Mesenchymal stem cell (in vitro differentiated cells and primary cell): ENCODE measurements around the gene RALGAPA2.

ENCODE experiments used
- DNase-seq: peaks from one replicate; pipeline ENCODE4 v3.0.0-alpha.2; 2013
- H2AFZ ChIP-seq: one replicate; pipeline ENCODE4 v1.6.1; 2013; ENCODE audit warnings: low read depth, mild to moderate bottlenecking, control low read depth, inconsistent platforms, low read length, moderate library complexity
- H2AK5ac ChIP-seq: 2 replicates; pipeline ENCODE4 v1.6.1; 2013; ENCODE audit warnings: low read length, moderate library complexity, mild to moderate bottlenecking, inconsistent platforms; ENCODE audit not compliant: severe bottlenecking
- H2BK120ac ChIP-seq: one replicate; pipeline ENCODE4 v1.6.1; 2013; ENCODE audit warnings: low read depth, mild to moderate bottlenecking, inconsistent platforms, low read length, moderate library complexity
- H2BK12ac ChIP-seq, 2 experiments: one replicate each; pipeline ENCODE4 v1.6.1; 2013; ENCODE audit warnings: inconsistent platforms in 2 of 2, low read length in 2 of 2, mild to moderate bottlenecking in 2 of 2, moderate library complexity in 2 of 2, control low read depth in 1 of 2
- H2BK15ac ChIP-seq: one replicate; pipeline ENCODE4 v1.6.1; 2013; ENCODE audit warnings: mild to moderate bottlenecking, low read depth, inconsistent platforms; ENCODE audit not compliant: poor library complexity, severe bottlenecking
- H2BK5ac ChIP-seq: 2 replicates; pipeline ENCODE4 v1.6.1; 2013; ENCODE audit warnings: low read depth, mild to moderate bottlenecking, low read length, control low read depth, inconsistent platforms; ENCODE audit not compliant: poor library complexity, severe bottlenecking
- H3K14ac ChIP-seq, 2 experiments: one replicate each; pipeline ENCODE4 v1.6.1; 2013; ENCODE audit warnings: inconsistent platforms in 2 of 2, low read length in 2 of 2, control low read depth in 1 of 2, mild to moderate bottlenecking in 1 of 2, moderate library complexity in 1 of 2
- H3K18ac ChIP-seq, 2 experiments: one replicate each; pipeline ENCODE4 v1.6.1; 2013; ENCODE audit warnings: inconsistent platforms in 2 of 2, low read length in 2 of 2, control low read depth in 1 of 2, low read depth in 1 of 2, mild to moderate bottlenecking in 1 of 2
- H3K23ac ChIP-seq, 2 experiments: one replicate each; pipeline ENCODE4 v1.6.1; 2013; ENCODE audit warnings: inconsistent platforms in 2 of 2, low read length in 2 of 2, mild to moderate bottlenecking in 2 of 2, moderate library complexity in 2 of 2, control low read depth in 1 of 2
- H3K27ac ChIP-seq: 2 replicates; pipeline ENCODE4 v1.5.1; 2013; ENCODE audit warnings: mild to moderate bottlenecking, moderate library complexity, low read length, control low read depth, inconsistent platforms; ENCODE audit not compliant: poor library complexity, severe bottlenecking
- H3K27me3 ChIP-seq, 2 experiments: 2 replicates each; pipeline versions ENCODE4 v1.6.1 to v1.7.0; 2013; ENCODE audit warnings: low read length in 2 of 2, mild to moderate bottlenecking in 2 of 2, moderate library complexity in 2 of 2, control low read depth in 1 of 2, inconsistent platforms in 1 of 2; ENCODE audit not compliant: control insufficient read depth in 1 of 2, insufficient read depth in 1 of 2
- H3K36me3 ChIP-seq, 2 experiments: 2 replicates each; pipeline versions ENCODE4 v1.6.1 to v1.7.0; 2013; ENCODE audit warnings: low read length in 2 of 2, control low read depth in 1 of 2, inconsistent platforms in 1 of 2, low read depth in 1 of 2, mild to moderate bottlenecking in 1 of 2; ENCODE audit not compliant: insufficient read depth in 2 of 2, control insufficient read depth in 1 of 2
- H3K4ac ChIP-seq, 2 experiments: one replicate each; pipeline ENCODE4 v1.6.1; 2013; ENCODE audit warnings: inconsistent platforms in 2 of 2, low read length in 2 of 2, mild to moderate bottlenecking in 2 of 2, moderate library complexity in 2 of 2, control low read depth in 1 of 2, low read depth in 1 of 2
- H3K4me1 ChIP-seq: 2 replicates; pipeline ENCODE4 v1.6.1; 2013; ENCODE audit warnings: low read depth, low read length, control low read depth; ENCODE audit not compliant: control insufficient read depth, insufficient read depth
- H3K4me2 ChIP-seq: 2 replicates; pipeline ENCODE4 v1.6.1; 2013; ENCODE audit warnings: low read length, mild to moderate bottlenecking, inconsistent platforms; ENCODE audit not compliant: poor library complexity, severe bottlenecking
- H3K4me3 ChIP-seq, 2 experiments: 2 replicates each; pipeline versions ENCODE4 v1.5.1 to v1.7.0; 2013; ENCODE audit warnings: low read length in 2 of 2, mild to moderate bottlenecking in 2 of 2, control low read depth in 1 of 2, low read depth in 1 of 2; ENCODE audit not compliant: insufficient read depth in 1 of 2
- H3K79me1 ChIP-seq: replicated peaks from 2 replicates; pipeline ENCODE4 v1.6.1; 2013; ENCODE audit warnings: mild to moderate bottlenecking, control low read depth, low read length, inconsistent platforms; ENCODE audit not compliant: poor library complexity, severe bottlenecking
- H3K9ac ChIP-seq: 2 replicates; pipeline ENCODE4 v1.7.0; 2013; ENCODE audit warnings: mild to moderate bottlenecking, low read length, moderate library complexity
- H3K9me3 ChIP-seq: 2 replicates; pipeline ENCODE4 v1.7.0; 2013; ENCODE audit warnings: mild to moderate bottlenecking, low read length; ENCODE audit not compliant: control insufficient read depth
- H4K8ac ChIP-seq: one replicate; pipeline ENCODE4 v1.6.1; 2013; ENCODE audit warnings: inconsistent platforms, mild to moderate bottlenecking, low read length, moderate library complexity
- H4K91ac ChIP-seq: one replicate; pipeline ENCODE4 v1.6.1; 2013; ENCODE audit warnings: mild to moderate bottlenecking, low read length, inconsistent platforms
- WGBS: methylation state at CpG from one replicate; pipeline ENCODE4 v1.1.7; 2013; ENCODE audit warnings: mixed read lengths; 5-methylcytosine and 5-hydroxymethylcytosine counted together

RALGAPA2 gene

GRCh38 chr20:20528861-20529260, 183.6 kb downstream of the RALGAPA2 start:
- Histone ChIP-seq H3K9ac (no peak overlapping the region), H2BK120ac (no peak overlapping the region), H2AK5ac (no peak overlapping the region), H3K4me3 (no peak overlapping the region), H3K4me2 (no peak overlapping the region), H3K9me3 (no peaks in the 10 kb centered on the region), H3K27ac (no peak overlapping the region), H2BK15ac (no peak overlapping the region), H3K23ac (no peak overlapping the region), H3K14ac (no peak overlapping the region), H3K18ac (no peak overlapping the region), H3K36me3 (peaks cover 4 to 11% of the 10 kb centered on the region in 2 experiments), H2BK5ac (no peak overlapping the region), H3K79me1 (no peaks in the 10 kb centered on the region), H2AFZ (no peak overlapping the region), H3K4ac (no peak overlapping the region), H2BK12ac (no peak overlapping the region), H4K91ac (no peak overlapping the region), H3K27me3 (no peaks in the 10 kb centered on the region), H3K4me1 (no peaks in the 10 kb centered on the region), H4K8ac (no peak overlapping the region)
- WGBS, result 27% methylated on average over 1 of the region's 3 CpGs
- DNase-seq, result peak; percentile 20

- Histone ChIP-seq H2AK5ac (no peak overlapping the region), H3K4ac (no peak overlapping the region), H2AFZ (no peak overlapping the region), H3K4me2 (no peak overlapping the region), H2BK12ac (no peak overlapping the region), H3K23ac (no peak overlapping the region), H3K27me3 (no peaks in the 10 kb centered on the region), H3K36me3 (peaks cover 4 to 11% of the 10 kb centered on the region in 2 experiments), H3K4me1 (no peaks in the 10 kb centered on the region), H3K4me3 (no peak overlapping the region), H2BK15ac (no peak overlapping the region), H2BK120ac (no peak overlapping the region), H3K9ac (no peak overlapping the region), H3K79me1 (no peaks in the 10 kb centered on the region), H3K18ac (no peak overlapping the region), H3K27ac (no peak overlapping the region), H4K91ac (peak overlapping the region; percentile 59), H2BK5ac (no peak overlapping the region), H4K8ac (no peak overlapping the region), H3K9me3 (no peaks in the 10 kb centered on the region), H3K14ac (no peak overlapping the region)
- WGBS, result 95% methylated on average over 3 of the region's 4 CpGs
- DNase-seq, result no peak
Observed at GRCh38 chr20:20527661-20528060, 184.8 kb downstream of the RALGAPA2 start.

GRCh38 chr20:20525756-20526155, 186.7 kb downstream of the RALGAPA2 start:
- no peaks in the 10 kb centered on the region for H3K27me3 ChIP-seq
- no peak overlapping the region for H3K23ac ChIP-seq
- 93% methylated on average over 5 of the region's 6 CpGs for WGBS
- no peak overlapping the region for H3K4me2 ChIP-seq
- H3K18ac ChIP-seq, result no peak overlapping the region
- peaks cover 2% of the 10 kb centered on the region for H3K4me1 ChIP-seq
- peak overlapping the region; percentile 20 for H4K91ac ChIP-seq
- H3K27ac ChIP-seq, result no peak overlapping the region
- H2BK15ac ChIP-seq, result no peak overlapping the region
- no peak overlapping the region for H2AK5ac ChIP-seq
- no peak overlapping the region for H2BK5ac ChIP-seq
- H4K8ac ChIP-seq, result no peak overlapping the region
- H3K79me1 ChIP-seq, result no peaks in the 10 kb centered on the region
- H3K36me3 ChIP-seq, result peaks cover 0 to 8% of the 10 kb centered on the region in 2 experiments
- no peak overlapping the region for H3K9ac ChIP-seq
- H2BK12ac ChIP-seq, result no peak overlapping the region
- no peak overlapping the region for H3K14ac ChIP-seq
- no peak overlapping the region for H2AFZ ChIP-seq
- H3K4ac ChIP-seq, result no peak overlapping the region
- no peak overlapping the region for H2BK120ac ChIP-seq
- H3K4me3 ChIP-seq, result no peak overlapping the region
- DNase-seq, result no peak
- H3K9me3 ChIP-seq, result no peaks in the 10 kb centered on the region

DNA sequence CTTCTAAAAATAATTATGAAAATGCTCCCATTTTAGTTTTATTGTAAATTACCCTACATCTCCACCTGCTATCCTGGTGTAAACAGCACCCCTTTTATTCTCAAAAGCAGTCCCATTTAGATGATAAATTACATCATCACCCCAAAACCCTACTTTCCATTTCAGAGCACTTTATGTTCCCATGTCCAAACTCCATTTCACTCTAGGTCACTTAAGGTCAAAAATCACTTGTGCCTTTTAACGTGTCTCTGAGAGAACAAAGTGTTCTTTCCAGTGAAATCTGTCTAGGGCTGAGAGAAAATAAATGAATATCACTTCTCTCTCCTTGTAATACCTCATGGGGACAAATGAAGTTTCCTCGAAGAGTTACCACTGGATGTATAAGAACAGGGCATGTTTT, 187.2 kb downstream of the RALGAPA2 start:
- Histone ChIP-seq H2BK5ac (no peak overlapping the region), H3K4me3 (no peak overlapping the region), H3K4me1 (peaks cover 2% of the 10 kb centered on the region), H3K9ac (no peak overlapping the region), H3K27me3 (no peaks in the 10 kb centered on the region), H3K18ac (no peak overlapping the region), H2AFZ (no peak overlapping the region), H3K14ac (no peak overlapping the region), H2BK15ac (no peak overlapping the region), H3K79me1 (no peaks in the 10 kb centered on the region), H4K91ac (no peak overlapping the region), H2BK120ac (no peak overlapping the region), H3K23ac (no peak overlapping the region), H3K4me2 (no peak overlapping the region), H2BK12ac (no peak overlapping the region), H3K36me3 (peaks cover 0 to 2% of the 10 kb centered on the region in 2 experiments), H3K4ac (no peak overlapping the region), H4K8ac (no peak overlapping the region), H3K9me3 (no peaks in the 10 kb centered on the region), H3K27ac (no peak overlapping the region), H2AK5ac (no peak overlapping the region)
- whole genome bisulfite sequencing, result 86% methylated on average over 1 of the region's 2 CpGs
- DNase-seq, result no peak
